ENCODE data around the gene EDC4. TPM values are rescaled to one million over a fixed set of nuclear protein-coding genes. Genes with fewer than 3 reads are reported as not detected.
A peak's percentile ranks its signal among the peaks of the same experiment; 100 is the strongest.

EDC4 gene
- polyA plus RNA-seq, 2 of the 4 experiments (the other 2 are of a cell fraction) = 21.0 to 54.9 TPM

DNA sequence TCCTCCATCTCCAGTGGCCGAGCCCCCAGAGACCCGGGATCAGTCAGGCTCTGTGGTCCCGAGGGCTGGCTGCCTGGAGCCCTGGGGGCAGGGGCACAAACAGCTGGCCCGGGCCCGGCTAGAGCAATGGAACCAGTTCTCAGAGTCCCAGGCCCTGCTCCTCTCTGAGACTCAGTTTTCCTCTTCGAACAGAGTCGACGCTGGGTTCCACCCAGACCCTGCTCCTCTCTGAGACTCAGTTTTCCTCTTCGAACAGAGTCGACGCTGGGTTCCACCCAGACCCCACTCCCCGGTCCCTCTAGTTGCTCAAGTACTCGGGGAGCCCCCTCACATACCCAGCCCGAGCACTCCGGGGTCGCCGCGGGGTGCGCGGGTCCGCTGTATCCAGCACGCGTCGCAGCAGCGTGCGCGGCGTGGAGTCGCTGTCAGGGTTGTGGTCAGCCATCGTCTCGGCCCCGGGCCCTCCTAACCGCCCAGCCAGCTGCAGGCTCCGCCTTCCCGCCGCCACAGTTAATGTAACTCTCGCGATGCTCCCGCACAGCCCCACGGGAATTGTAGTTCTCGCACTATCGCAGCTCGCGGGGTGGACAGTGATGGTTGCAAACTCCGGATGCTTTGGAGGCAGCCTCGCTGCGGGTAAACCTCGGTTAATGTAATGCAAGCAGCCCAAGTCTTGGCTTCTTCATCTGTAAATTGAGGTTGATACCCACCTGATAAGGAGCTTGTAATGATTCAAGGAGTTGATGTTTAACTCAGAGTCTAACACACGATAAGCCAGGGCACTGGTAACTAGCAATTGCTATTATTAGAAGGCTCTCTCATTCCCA, 39.2 kb upstream of the EDC4 start (continued):
- TF ChIP-seq HOXA7 (CRISPR knock-in tag; IDR thresholded peaks at IDR 0.05) = no peak
- TF ChIP-seq KDM1A (IDR thresholded peaks at IDR 0.05; ENCODE audit: low read depth) = no peak
- TF ChIP-seq POLR2AphosphoS2 (conservative IDR thresholded peaks at IDR 0.05; ENCODE audit: low read length) = no peak
- no peak for TF ChIP-seq TP53 (CRISPR knock-in tag; IDR thresholded peaks at IDR 0.05)
- no peak for TF ChIP-seq SMC3 (IDR thresholded peaks at IDR 0.05)
- TF ChIP-seq, protein P1, sequence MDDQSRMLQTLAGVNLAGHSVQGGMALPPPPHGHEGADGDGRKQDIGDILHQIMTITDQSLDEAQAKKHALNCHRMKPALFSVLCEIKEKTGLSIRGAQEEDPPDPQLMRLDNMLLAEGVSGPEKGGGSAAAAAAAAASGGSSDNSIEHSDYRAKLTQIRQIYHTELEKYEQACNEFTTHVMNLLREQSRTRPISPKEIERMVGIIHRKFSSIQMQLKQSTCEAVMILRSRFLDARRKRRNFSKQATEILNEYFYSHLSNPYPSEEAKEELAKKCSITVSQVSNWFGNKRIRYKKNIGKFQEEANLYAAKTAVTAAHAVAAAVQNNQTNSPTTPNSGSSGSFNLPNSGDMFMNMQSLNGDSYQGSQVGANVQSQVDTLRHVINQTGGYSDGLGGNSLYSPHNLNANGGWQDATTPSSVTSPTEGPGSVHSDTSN (IDR thresholded peaks at IDR 0.05) = no peak
- no peak for TF ChIP-seq FOSB (CRISPR knock-in tag; IDR thresholded peaks at IDR 0.05)
- TF ChIP-seq MYC (IDR thresholded peaks at IDR 0.05; ENCODE audit: borderline replicate concordance, low read length) = no peak; the same call in 1 of the 2 replicates
- TF ChIP-seq EHF (CRISPR knock-in tag; IDR thresholded peaks at IDR 0.05) = no peak
- TF ChIP-seq GATA3 (IDR thresholded peaks at IDR 0.05; ENCODE audit: borderline replicate concordance) = peak; percentile 70
- TF ChIP-seq POLR2A (IDR thresholded peaks at IDR 0.05; ENCODE audit: low read length) = peak; percentile 76
- TF ChIP-seq, protein P2, sequence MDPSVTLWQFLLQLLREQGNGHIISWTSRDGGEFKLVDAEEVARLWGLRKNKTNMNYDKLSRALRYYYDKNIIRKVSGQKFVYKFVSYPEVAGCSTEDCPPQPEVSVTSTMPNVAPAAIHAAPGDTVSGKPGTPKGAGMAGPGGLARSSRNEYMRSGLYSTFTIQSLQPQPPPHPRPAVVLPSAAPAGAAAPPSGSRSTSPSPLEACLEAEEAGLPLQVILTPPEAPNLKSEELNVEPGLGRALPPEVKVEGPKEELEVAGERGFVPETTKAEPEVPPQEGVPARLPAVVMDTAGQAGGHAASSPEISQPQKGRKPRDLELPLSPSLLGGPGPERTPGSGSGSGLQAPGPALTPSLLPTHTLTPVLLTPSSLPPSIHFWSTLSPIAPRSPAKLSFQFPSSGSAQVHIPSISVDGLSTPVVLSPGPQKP (IDR thresholded peaks at IDR 0.05; ENCODE audit: low read depth, low read length) = no peak
- peak; percentile 66 for TF ChIP-seq KDM5A (IDR thresholded peaks at IDR 0.05)
- TF ChIP-seq ZC3H11A (IDR thresholded peaks at IDR 0.05) = no peak
- no peak for TF ChIP-seq HOXB5 (CRISPR knock-in tag; IDR thresholded peaks at IDR 0.05)
- TF ChIP-seq RNF2 (IDR thresholded peaks at IDR 0.05; ENCODE audit: borderline replicate concordance, low read depth) = no peak
- TF ChIP-seq, protein P3, sequence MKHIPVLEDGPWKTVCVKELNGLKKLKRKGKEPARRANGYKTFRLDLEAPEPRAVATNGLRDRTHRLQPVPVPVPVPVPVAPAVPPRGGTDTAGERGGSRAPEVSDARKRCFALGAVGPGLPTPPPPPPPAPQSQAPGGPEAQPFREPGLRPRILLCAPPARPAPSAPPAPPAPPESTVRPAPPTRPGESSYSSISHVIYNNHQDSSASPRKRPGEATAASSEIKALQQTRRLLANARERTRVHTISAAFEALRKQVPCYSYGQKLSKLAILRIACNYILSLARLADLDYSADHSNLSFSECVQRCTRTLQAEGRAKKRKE (CRISPR knock-in tag; IDR thresholded peaks at IDR 0.05; ENCODE audit: low read depth) = no peak
- TF ChIP-seq, protein P4, sequence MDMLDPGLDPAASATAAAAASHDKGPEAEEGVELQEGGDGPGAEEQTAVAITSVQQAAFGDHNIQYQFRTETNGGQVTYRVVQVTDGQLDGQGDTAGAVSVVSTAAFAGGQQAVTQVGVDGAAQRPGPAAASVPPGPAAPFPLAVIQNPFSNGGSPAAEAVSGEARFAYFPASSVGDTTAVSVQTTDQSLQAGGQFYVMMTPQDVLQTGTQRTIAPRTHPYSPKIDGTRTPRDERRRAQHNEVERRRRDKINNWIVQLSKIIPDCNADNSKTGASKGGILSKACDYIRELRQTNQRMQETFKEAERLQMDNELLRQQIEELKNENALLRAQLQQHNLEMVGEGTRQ (IDR thresholded peaks at IDR 0.05) = no peak
- no peak for TF ChIP-seq JUNB (IDR thresholded peaks at IDR 0.05)
- no peak for TF ChIP-seq TFCP2L1 (CRISPR knock-in tag; IDR thresholded peaks at IDR 0.05)
- TF ChIP-seq ZNF302 (CRISPR knock-in tag; IDR thresholded peaks at IDR 0.05) = no peak
- TF ChIP-seq, protein P5, sequence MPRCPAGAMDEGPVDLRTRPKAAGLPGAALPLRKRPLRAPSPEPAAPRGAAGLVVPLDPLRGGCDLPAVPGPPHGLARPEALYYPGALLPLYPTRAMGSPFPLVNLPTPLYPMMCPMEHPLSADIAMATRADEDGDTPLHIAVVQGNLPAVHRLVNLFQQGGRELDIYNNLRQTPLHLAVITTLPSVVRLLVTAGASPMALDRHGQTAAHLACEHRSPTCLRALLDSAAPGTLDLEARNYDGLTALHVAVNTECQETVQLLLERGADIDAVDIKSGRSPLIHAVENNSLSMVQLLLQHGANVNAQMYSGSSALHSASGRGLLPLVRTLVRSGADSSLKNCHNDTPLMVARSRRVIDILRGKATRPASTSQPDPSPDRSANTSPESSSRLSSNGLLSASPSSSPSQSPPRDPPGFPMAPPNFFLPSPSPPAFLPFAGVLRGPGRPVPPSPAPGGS (IDR thresholded peaks at IDR 0.05) = peak; percentile 31; the same call in 1 of the 3 replicates
- no peak for TF ChIP-seq CEBPB (IDR thresholded peaks at IDR 0.05)
- peak; percentile 74; the same call in 1 of the 2 replicates for TF ChIP-seq PHF8 (IDR thresholded peaks at IDR 0.05; ENCODE audit: borderline replicate concordance, low read depth)

All from A549 (cell line).